ENCODE measurements around the gene GNAO1.

GNAO1 gene

GRCh38 chr16:56357241-56357764 lies 166.0 kb downstream of the GNAO1 start:
- Histone ChIP-seq H3K4me3 (ENCODE audit: low read depth, low read length) (no peak overlapping the region), H3K9ac (ENCODE audit: low read depth, low read length) (no peak overlapping the region), H3K4me1 (ENCODE audit: control insufficient read depth, insufficient read depth, low read length) (peaks cover 19% of the 10 kb centered on the region), H3K27ac (ENCODE audit: low read depth, low read length) (peak overlapping the region; percentile 59), H3K9me3 (ENCODE audit: control insufficient read depth, insufficient read depth, low read length) (no peaks in the 10 kb centered on the region), H3K36me3 (ENCODE audit: control insufficient read depth, insufficient read depth, low read length) (no peaks in the 10 kb centered on the region), H3K27me3 (ENCODE audit: control insufficient read depth, insufficient read depth, low read length) (no peaks in the 10 kb centered on the region)

GRCh38 chr16:56357765-56358322 lies 166.6 kb downstream of the GNAO1 start:
- Histone ChIP-seq H3K27ac (ENCODE audit: low read depth, low read length) (no peak overlapping the region), H3K9me3 (ENCODE audit: control insufficient read depth, insufficient read depth, low read length) (no peaks in the 10 kb centered on the region), H3K9ac (ENCODE audit: low read depth, low read length) (no peak overlapping the region), H3K4me1 (ENCODE audit: control insufficient read depth, insufficient read depth, low read length) (peaks cover 19% of the 10 kb centered on the region), H3K4me3 (ENCODE audit: low read depth, low read length) (no peak overlapping the region), H3K27me3 (ENCODE audit: control insufficient read depth, insufficient read depth, low read length) (no peaks in the 10 kb centered on the region), H3K36me3 (ENCODE audit: control insufficient read depth, insufficient read depth, low read length) (0 out of 2 replicates have a peak, but pooled peaks cover 2% of the 10 kb centered on the region)

GRCh38 chr16:56360117-56361008 lies 169.1 kb downstream of the GNAO1 start:
- no peak overlapping the region for H3K9ac ChIP-seq (ENCODE audit: low read depth, low read length)
- no peaks in the 10 kb centered on the region for H3K27me3 ChIP-seq (ENCODE audit: control insufficient read depth, insufficient read depth, low read length)
- H3K4me3 ChIP-seq (ENCODE audit: low read depth, low read length), result no peak overlapping the region
- no peak overlapping the region for H3K27ac ChIP-seq (ENCODE audit: low read depth, low read length)
- peaks cover 13% of the 10 kb centered on the region for H3K36me3 ChIP-seq (ENCODE audit: control insufficient read depth, insufficient read depth, low read length)
- H3K9me3 ChIP-seq (ENCODE audit: control insufficient read depth, insufficient read depth, low read length), result no peaks in the 10 kb centered on the region
- H3K4me1 ChIP-seq (ENCODE audit: control insufficient read depth, insufficient read depth, low read length), result peaks cover 19% of the 10 kb centered on the region

- Histone ChIP-seq H3K9me3 (ENCODE audit: control insufficient read depth, insufficient read depth, low read length) (no peaks in the 10 kb centered on the region), H3K27me3 (ENCODE audit: control insufficient read depth, insufficient read depth, low read length) (no peaks in the 10 kb centered on the region), H3K36me3 (ENCODE audit: control insufficient read depth, insufficient read depth, low read length) (peaks cover 20% of the 10 kb centered on the region), H3K4me1 (ENCODE audit: control insufficient read depth, insufficient read depth, low read length) (peaks cover 9% of the 10 kb centered on the region), H3K9ac (ENCODE audit: low read depth, low read length) (no peak overlapping the region), H3K27ac (ENCODE audit: low read depth, low read length) (no peak overlapping the region), H3K4me3 (ENCODE audit: low read depth, low read length) (no peak overlapping the region)
Measured at GRCh38 chr16:56362057-56362655, 170.9 kb downstream of the GNAO1 start.

- no peak overlapping the region for H3K4me3 ChIP-seq (ENCODE audit: low read depth, low read length)
- H3K4me1 ChIP-seq (ENCODE audit: control insufficient read depth, insufficient read depth, low read length), result peaks cover 3% of the 10 kb centered on the region
- peaks cover 26% of the 10 kb centered on the region for H3K36me3 ChIP-seq (ENCODE audit: control insufficient read depth, insufficient read depth, low read length)
- H3K9ac ChIP-seq (ENCODE audit: low read depth, low read length), result no peak overlapping the region
- H3K27me3 ChIP-seq (ENCODE audit: control insufficient read depth, insufficient read depth, low read length), result no peaks in the 10 kb centered on the region
- H3K9me3 ChIP-seq (ENCODE audit: control insufficient read depth, insufficient read depth, low read length), result no peaks in the 10 kb centered on the region
- H3K27ac ChIP-seq (ENCODE audit: low read depth, low read length), result no peak overlapping the region
Measured at GRCh38 chr16:56362706-56363105, 171.4 kb downstream of the GNAO1 start.

- Histone ChIP-seq H3K9me3 (ENCODE audit: control insufficient read depth, insufficient read depth, low read length) (no peaks in the 10 kb centered on the region), H3K4me1 (ENCODE audit: control insufficient read depth, insufficient read depth, low read length) (no peaks in the 10 kb centered on the region), H3K9ac (ENCODE audit: low read depth, low read length) (no peak overlapping the region), H3K36me3 (ENCODE audit: control insufficient read depth, insufficient read depth, low read length) (peaks cover 26% of the 10 kb centered on the region), H3K27ac (ENCODE audit: low read depth, low read length) (no peak overlapping the region), H3K27me3 (ENCODE audit: control insufficient read depth, insufficient read depth, low read length) (no peaks in the 10 kb centered on the region), H3K4me3 (ENCODE audit: low read depth, low read length) (no peak overlapping the region)
Measured at GRCh38 chr16:56363181-56363716, 172.0 kb downstream of the GNAO1 start.

GRCh38 chr16:56363781-56364565 lies 172.7 kb downstream of the GNAO1 start:
- Histone ChIP-seq H3K4me1 (ENCODE audit: control insufficient read depth, insufficient read depth, low read length) (no peaks in the 10 kb centered on the region), H3K27ac (ENCODE audit: low read depth, low read length) (no peak overlapping the region), H3K27me3 (ENCODE audit: control insufficient read depth, insufficient read depth, low read length) (no peaks in the 10 kb centered on the region), H3K9me3 (ENCODE audit: control insufficient read depth, insufficient read depth, low read length) (no peaks in the 10 kb centered on the region), H3K4me3 (ENCODE audit: low read depth, low read length) (no peak overlapping the region), H3K9ac (ENCODE audit: low read depth, low read length) (no peak overlapping the region), H3K36me3 (ENCODE audit: control insufficient read depth, insufficient read depth, low read length) (peaks cover 28% of the 10 kb centered on the region)

GRCh38 chr16:56364865-56365264 lies 173.6 kb downstream of the GNAO1 start:
- H3K36me3 ChIP-seq (ENCODE audit: control insufficient read depth, insufficient read depth, low read length), result peaks cover 31% of the 10 kb centered on the region
- no peak overlapping the region for H3K4me3 ChIP-seq (ENCODE audit: low read depth, low read length)
- H3K27me3 ChIP-seq (ENCODE audit: control insufficient read depth, insufficient read depth, low read length), result no peaks in the 10 kb centered on the region
- no peak overlapping the region for H3K27ac ChIP-seq (ENCODE audit: low read depth, low read length)
- no peaks in the 10 kb centered on the region for H3K4me1 ChIP-seq (ENCODE audit: control insufficient read depth, insufficient read depth, low read length)
- no peak overlapping the region for H3K9ac ChIP-seq (ENCODE audit: low read depth, low read length)
- H3K9me3 ChIP-seq (ENCODE audit: control insufficient read depth, insufficient read depth, low read length), result no peaks in the 10 kb centered on the region

GRCh38 chr16:56365552-56365951 lies 174.3 kb downstream of the GNAO1 start:
- no peaks in the 10 kb centered on the region for H3K27me3 ChIP-seq (ENCODE audit: control insufficient read depth, insufficient read depth, low read length)
- H3K9me3 ChIP-seq (ENCODE audit: control insufficient read depth, insufficient read depth, low read length), result no peaks in the 10 kb centered on the region
- H3K27ac ChIP-seq (ENCODE audit: low read depth, low read length), result no peak overlapping the region
- no peaks in the 10 kb centered on the region for H3K4me1 ChIP-seq (ENCODE audit: control insufficient read depth, insufficient read depth, low read length)
- no peak overlapping the region for H3K9ac ChIP-seq (ENCODE audit: low read depth, low read length)
- peaks cover 31% of the 10 kb centered on the region for H3K36me3 ChIP-seq (ENCODE audit: control insufficient read depth, insufficient read depth, low read length)
- H3K4me3 ChIP-seq (ENCODE audit: low read depth, low read length), result no peak overlapping the region

GRCh38 chr16:56366945-56367344 lies 175.7 kb downstream of the GNAO1 start:
- Histone ChIP-seq H3K36me3 (ENCODE audit: control insufficient read depth, insufficient read depth, low read length) (peaks cover 31% of the 10 kb centered on the region), H3K4me3 (ENCODE audit: low read depth, low read length) (no peak overlapping the region), H3K4me1 (ENCODE audit: control insufficient read depth, insufficient read depth, low read length) (no peaks in the 10 kb centered on the region), H3K27me3 (ENCODE audit: control insufficient read depth, insufficient read depth, low read length) (no peaks in the 10 kb centered on the region), H3K9ac (ENCODE audit: low read depth, low read length) (no peak overlapping the region), H3K27ac (ENCODE audit: low read depth, low read length) (no peak overlapping the region), H3K9me3 (ENCODE audit: control insufficient read depth, insufficient read depth, low read length) (no peaks in the 10 kb centered on the region)
